HepG2 (cell line): Measurements from ENCODE around the gene CITED4. TPM values are rescaled to one million over a fixed set of nuclear protein-coding genes. Genes with fewer than 3 reads are reported as not detected.

ENCODE experiments used
- HBP1 ChIP-seq: IDR thresholded peaks from 2 replicates; pipeline ENCODE4 v1.6.1; 2016; ENCODE audit warnings: low read depth, control low read depth
- JUN ChIP-seq: sonication (generic); formaldehyde crosslinking; IDR thresholded peaks from 2 replicates; pipeline ENCODE4 v1.4.0; 2020; ENCODE audit warnings: mild to moderate bottlenecking, missing genetic modification reagents
- KAT8 ChIP-seq: IDR thresholded peaks from 2 replicates; pipeline ENCODE4 v1.6.1; 2016; ENCODE audit warnings: missing genetic modification reagents, missing compliant biosample characterization
- KDM4B ChIP-seq: sonication (generic); formaldehyde crosslinking; IDR thresholded peaks from 2 replicates; pipeline ENCODE4 v1.4.0; 2020; ENCODE audit warnings: missing genetic modification reagents
- MAFK ChIP-seq, 2 experiments: IDR thresholded peaks in 1 of 2; conservative IDR thresholded peaks in 1 of 2; 2 replicates each; pipeline ENCODE4 v1.6.1; 2011; ENCODE audit warnings: improper control_type of control experiment in 2 of 2, low read length in 2 of 2
- NBN ChIP-seq: fragments of 450-650 bp; conservative IDR thresholded peaks from 2 replicates; pipeline ENCODE4 v1.6.1; 2017
- PAF1 ChIP-seq: IDR thresholded peaks from 2 replicates; pipeline ENCODE4 v1.6.1; 2016; ENCODE audit warnings: missing genetic modification reagents, missing compliant biosample characterization
- PAX8 ChIP-seq: sonication (generic); formaldehyde crosslinking; IDR thresholded peaks from 2 replicates; pipeline ENCODE4 v1.8.0; 2022; ENCODE audit warnings: mild to moderate bottlenecking, missing genetic modification reagents, borderline replicate concordance
- PPARG ChIP-seq: conservative IDR thresholded peaks from 2 replicates; pipeline ENCODE4 v1.6.1; 2016; ENCODE audit warnings: missing biosample characterization, missing genetic modification reagents
- ZBTB4 ChIP-seq: sonication (generic); formaldehyde crosslinking; IDR thresholded peaks from 2 replicates; pipeline ENCODE4 v1.4.0; 2020; ENCODE audit warnings: missing genetic modification reagents, mild to moderate bottlenecking, borderline replicate concordance
- ZNF142 ChIP-seq: sonication (generic); formaldehyde crosslinking; IDR thresholded peaks from 2 replicates; pipeline ENCODE4 v1.4.0; 2020; ENCODE audit warnings: missing genetic modification reagents
- ZNF703 ChIP-seq: sonication (generic); formaldehyde crosslinking; IDR thresholded peaks from 2 replicates; pipeline ENCODE4 v1.5.1; 2020; ENCODE audit warnings: missing genetic modification reagents, mild to moderate bottlenecking, moderate library complexity, borderline replicate concordance
- ZNF839 ChIP-seq: sonication (generic); formaldehyde crosslinking; IDR thresholded peaks from 2 replicates; pipeline ENCODE4 v1.4.0; 2020; ENCODE audit warnings: missing genetic modification reagents, mild to moderate bottlenecking, borderline replicate concordance
- ZSCAN31 ChIP-seq: sonication (generic); formaldehyde crosslinking; IDR thresholded peaks from 2 replicates; pipeline ENCODE4 v1.5.0; 2020; ENCODE audit warnings: low read depth, mild to moderate bottlenecking, missing genetic modification reagents
- polyA plus RNA-seq, 8 experiments: library from polyadenylated mRNA; depleted of rRNA in 3 of 8; stranded (reverse) in 7 of 8; unstranded in 1 of 8; fragments of >200 nt; fragmentation: Illumina TruSeq in 4 of 8; extraction: Trizol in 4 of 8; gene quantifications; 2 replicates each; pipeline versions ENCODE4 v1.2.1 to v1.2.3, GENCODE V29; 2011 to 2016; ENCODE audit warnings: low read depth in 4 of 8, missing spikeins in 1 of 8, mixed read lengths in 1 of 8; ENCODE audit not compliant: insufficient read depth in 1 of 8
- total RNA-seq, 5 experiments: library from RNA; depleted of rRNA; stranded (reverse); fragments of >200 nt; fragmentation: Illumina TruSeq; extraction: Trizol; gene quantifications; 2 replicates each; pipeline ENCODE4 v1.2.3, GENCODE V29; 2016; ENCODE audit warnings: low read depth in 1 of 5
- TF ChIP-seq, protein P1 (sequence below): IDR thresholded peaks from 2 replicates; pipeline ENCODE4 v1.6.1; 2012; ENCODE audit warnings: low read length, improper control_type of control experiment

Gene CITED4
- total and polyA plus RNA-seq, 2 of the 13 experiments (the other 11 are each of a cell fraction or from before 2014, with no cell fraction given): 1.5 to 9.9 TPM

DNA sequence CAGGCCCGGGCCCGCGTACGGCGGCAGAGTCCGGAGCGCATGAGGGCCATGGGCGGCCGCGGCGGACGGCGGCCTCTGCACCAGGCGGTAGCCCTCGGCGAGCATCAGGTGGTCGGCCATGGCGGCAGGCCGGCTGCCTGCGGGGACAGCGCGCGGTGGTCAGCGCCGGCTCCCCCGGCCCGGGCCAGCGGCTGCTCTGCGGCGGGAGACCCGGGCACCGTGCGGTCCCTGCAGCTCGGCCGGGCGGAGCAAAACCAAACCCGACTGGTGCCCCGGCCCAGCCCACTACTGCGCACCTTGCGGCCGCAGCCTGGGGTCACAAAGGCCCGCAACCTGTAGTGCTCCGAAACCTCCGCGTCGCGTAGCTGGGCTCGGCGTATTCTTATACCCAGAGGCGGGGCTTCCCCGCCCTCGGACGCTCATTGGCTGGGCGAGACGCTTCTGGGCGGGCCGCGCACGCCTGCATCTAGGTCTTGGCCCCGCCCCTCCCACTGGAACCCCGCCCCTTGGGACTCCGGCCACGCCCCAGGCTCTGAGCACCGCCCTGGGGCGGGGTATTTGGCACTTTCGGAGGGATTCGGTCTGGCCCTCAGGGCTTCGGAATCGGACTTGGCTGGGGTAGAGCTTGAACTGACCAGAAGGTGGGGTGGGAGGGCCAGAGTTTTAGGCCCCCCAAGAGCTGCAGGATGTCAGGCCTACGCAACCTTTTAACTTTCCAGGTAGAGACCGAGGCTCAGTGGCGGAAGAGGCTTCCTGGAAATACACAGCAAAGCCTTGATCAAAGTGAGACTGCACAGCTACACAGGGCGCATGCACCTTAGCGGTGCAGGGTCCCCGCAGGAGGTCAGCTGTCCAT is at the start of gene CITED4 (continued):
- TF ChIP-seq ZNF142 (CRISPR knock-in tag) (no peak), ZBTB4 (CRISPR knock-in tag) (no peak), JUN (CRISPR knock-in tag) (no peak), ZSCAN31 (CRISPR knock-in tag) (0 out of 2 replicates have a peak, but pooled peaks have one; percentile 33), PAX8 (CRISPR knock-in tag) (no peak), HBP1 (CRISPR knock-in tag) (no peak), ZNF839 (CRISPR knock-in tag) (no peak), PPARG (no peak), PAF1 (CRISPR knock-in tag) (no peak), KAT8 (CRISPR knock-in tag) (peak; percentile 58; the same call in 1 of the 2 replicates), KDM4B (CRISPR knock-in tag) (no peak), MAFK (conservative IDR thresholded peaks at IDR 0.05 in 1 of 2, IDR thresholded peaks at IDR 0.05 in 1 of 2; ENCODE audit: low read length in 2 of 2) (no peak), ZNF703 (CRISPR knock-in tag) (no peak), NBN (no peak)
- TF ChIP-seq, protein P1, sequence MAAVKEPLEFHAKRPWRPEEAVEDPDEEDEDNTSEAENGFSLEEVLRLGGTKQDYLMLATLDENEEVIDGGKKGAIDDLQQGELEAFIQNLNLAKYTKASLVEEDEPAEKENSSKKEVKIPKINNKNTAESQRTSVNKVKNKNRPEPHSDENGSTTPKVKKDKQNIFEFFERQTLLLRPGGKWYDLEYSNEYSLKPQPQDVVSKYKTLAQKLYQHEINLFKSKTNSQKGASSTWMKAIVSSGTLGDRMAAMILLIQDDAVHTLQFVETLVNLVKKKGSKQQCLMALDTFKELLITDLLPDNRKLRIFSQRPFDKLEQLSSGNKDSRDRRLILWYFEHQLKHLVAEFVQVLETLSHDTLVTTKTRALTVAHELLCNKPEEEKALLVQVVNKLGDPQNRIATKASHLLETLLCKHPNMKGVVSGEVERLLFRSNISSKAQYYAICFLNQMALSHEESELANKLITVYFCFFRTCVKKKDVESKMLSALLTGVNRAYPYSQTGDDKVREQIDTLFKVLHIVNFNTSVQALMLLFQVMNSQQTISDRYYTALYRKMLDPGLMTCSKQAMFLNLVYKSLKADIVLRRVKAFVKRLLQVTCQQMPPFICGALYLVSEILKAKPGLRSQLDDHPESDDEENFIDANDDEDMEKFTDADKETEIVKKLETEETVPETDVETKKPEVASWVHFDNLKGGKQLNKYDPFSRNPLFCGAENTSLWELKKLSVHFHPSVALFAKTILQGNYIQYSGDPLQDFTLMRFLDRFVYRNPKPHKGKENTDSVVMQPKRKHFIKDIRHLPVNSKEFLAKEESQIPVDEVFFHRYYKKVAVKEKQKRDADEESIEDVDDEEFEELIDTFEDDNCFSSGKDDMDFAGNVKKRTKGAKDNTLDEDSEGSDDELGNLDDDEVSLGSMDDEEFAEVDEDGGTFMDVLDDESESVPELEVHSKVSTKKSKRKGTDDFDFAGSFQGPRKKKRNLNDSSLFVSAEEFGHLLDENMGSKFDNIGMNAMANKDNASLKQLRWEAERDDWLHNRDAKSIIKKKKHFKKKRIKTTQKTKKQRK: no peak
